ENCODE data around the gene MACROD2. TPM values are rescaled to one million over a fixed set of nuclear protein-coding genes. Genes with fewer than 3 reads are reported as not detected.

MACROD2 gene
- total RNA-seq, 1 experiment from 2014 or later = 3.7 TPM

DNA sequence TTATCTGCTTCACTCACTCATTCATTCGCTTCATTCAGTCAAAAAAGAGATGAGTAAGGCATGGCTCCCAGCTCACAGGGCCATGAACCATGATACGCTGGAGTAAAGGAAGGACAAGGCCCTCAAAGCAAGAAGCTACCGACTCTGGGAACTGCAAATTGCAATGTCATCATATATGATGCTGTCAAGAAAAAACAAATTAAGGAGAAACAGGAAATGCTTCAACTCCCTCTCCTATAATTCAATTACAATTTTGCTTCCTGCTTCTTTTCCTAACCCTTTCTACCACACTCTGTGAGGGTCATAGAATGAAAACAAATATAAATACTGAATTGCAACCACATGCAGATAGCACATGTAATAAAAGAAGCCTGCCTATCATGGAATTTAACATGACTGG lies 1067.8 kb downstream of the MACROD2 start:
- ChIA-PET CTCF (no interaction called here), POLR2A (no interaction called here), RAD21 (ENCODE audit: low non-redundant PET in 1 of 2, low total read pairs in 2 of 2, uncharacterized antibody in 2 of 2, unreplicated experiment in 2 of 2) (no interaction called here)
- Histone ChIP-seq H2AFZ (ENCODE audit: low read depth, low read length, poor library complexity, severe bottlenecking) (no peak overlapping the region), H3K4me3 (replicated peaks in 1 of 2; ENCODE audit: low read depth in 1 of 2, low read length in 2 of 2) (no peak overlapping the region), H4K20me1 (ENCODE audit: insufficient read depth) (no peaks in the 10 kb centered on the region), H3K9me3 (ENCODE audit: control insufficient read depth in 1 of 2, insufficient read depth in 1 of 2, low read depth in 1 of 2, low read length in 2 of 2) (no peaks in the 10 kb centered on the region), H3K27me3 (ENCODE audit: insufficient read depth, low read length) (no peaks in the 10 kb centered on the region), H3K36me3 (ENCODE audit: control insufficient read depth in 1 of 2, insufficient read depth in 2 of 2, low read length in 2 of 2) (no peaks in the 10 kb centered on the region), H3K9ac (ENCODE audit: low read length) (no peak overlapping the region), H3K27ac (ENCODE audit: low read depth, low read length) (no peak overlapping the region), H3K4me1 (ENCODE audit: control insufficient read depth in 1 of 2, insufficient read depth in 2 of 2, low read length in 2 of 2) (no peaks in the 10 kb centered on the region), H3K79me2 (ENCODE audit: insufficient read depth, low read length) (no peaks in the 10 kb centered on the region), H3K9me2 (ENCODE audit: insufficient read depth) (no peaks in the 10 kb centered on the region), H3K4me2 (ENCODE audit: low read length) (no peak overlapping the region)
- no peak for ATAC-seq
- no peak for DNase-seq (ENCODE audit: low read depth, low spot score)
- intact Hi-C loops (cut with micrococcal nuclease) = no loop called here
- BruUV-seq (replicated peaks) = no TSS peak
- no peak for TF ChIP-seq POLR2AphosphoS5 (IDR thresholded peaks at IDR 0.05; ENCODE audit: low read depth, low read length)
- TF ChIP-seq ZNF274 (IDR thresholded peaks at IDR 0.05; ENCODE audit: low read depth, low read length) = no peak
- no peak for TF ChIP-seq EZH2phosphoT487 (IDR thresholded peaks at IDR 0.05; ENCODE audit: borderline replicate concordance)
- TF ChIP-seq, protein P1, sequence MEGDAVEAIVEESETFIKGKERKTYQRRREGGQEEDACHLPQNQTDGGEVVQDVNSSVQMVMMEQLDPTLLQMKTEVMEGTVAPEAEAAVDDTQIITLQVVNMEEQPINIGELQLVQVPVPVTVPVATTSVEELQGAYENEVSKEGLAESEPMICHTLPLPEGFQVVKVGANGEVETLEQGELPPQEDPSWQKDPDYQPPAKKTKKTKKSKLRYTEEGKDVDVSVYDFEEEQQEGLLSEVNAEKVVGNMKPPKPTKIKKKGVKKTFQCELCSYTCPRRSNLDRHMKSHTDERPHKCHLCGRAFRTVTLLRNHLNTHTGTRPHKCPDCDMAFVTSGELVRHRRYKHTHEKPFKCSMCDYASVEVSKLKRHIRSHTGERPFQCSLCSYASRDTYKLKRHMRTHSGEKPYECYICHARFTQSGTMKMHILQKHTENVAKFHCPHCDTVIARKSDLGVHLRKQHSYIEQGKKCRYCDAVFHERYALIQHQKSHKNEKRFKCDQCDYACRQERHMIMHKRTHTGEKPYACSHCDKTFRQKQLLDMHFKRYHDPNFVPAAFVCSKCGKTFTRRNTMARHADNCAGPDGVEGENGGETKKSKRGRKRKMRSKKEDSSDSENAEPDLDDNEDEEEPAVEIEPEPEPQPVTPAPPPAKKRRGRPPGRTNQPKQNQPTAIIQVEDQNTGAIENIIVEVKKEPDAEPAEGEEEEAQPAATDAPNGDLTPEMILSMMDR (IDR thresholded peaks at IDR 0.05 in 2 of 3, conservative IDR thresholded peaks at IDR 0.05 in 1 of 3; ENCODE audit: borderline replicate concordance in 1 of 3, insufficient read depth in 1 of 3, low read depth in 2 of 3, low read length in 2 of 3) = no peak
- no peak for TF ChIP-seq FOSL1 (IDR thresholded peaks at IDR 0.05; ENCODE audit: low read depth)
- TF ChIP-seq RAD21 (IDR thresholded peaks at IDR 0.05; ENCODE audit: low read depth) = no peak
- TF ChIP-seq SIN3A (IDR thresholded peaks at IDR 0.05; ENCODE audit: low read depth) = no peak
- no peak for TF ChIP-seq JUND (IDR thresholded peaks at IDR 0.05)
- TF ChIP-seq POLR2A (IDR thresholded peaks at IDR 0.05; ENCODE audit: borderline replicate concordance, extremely low read depth, insufficient read depth, insufficient read length) = no peak
- no peak for TF ChIP-seq CBX3 (IDR thresholded peaks at IDR 0.05; ENCODE audit: low read depth)
- TF ChIP-seq CEBPB (IDR thresholded peaks at IDR 0.05; ENCODE audit: low read depth) = no peak

DNA sequence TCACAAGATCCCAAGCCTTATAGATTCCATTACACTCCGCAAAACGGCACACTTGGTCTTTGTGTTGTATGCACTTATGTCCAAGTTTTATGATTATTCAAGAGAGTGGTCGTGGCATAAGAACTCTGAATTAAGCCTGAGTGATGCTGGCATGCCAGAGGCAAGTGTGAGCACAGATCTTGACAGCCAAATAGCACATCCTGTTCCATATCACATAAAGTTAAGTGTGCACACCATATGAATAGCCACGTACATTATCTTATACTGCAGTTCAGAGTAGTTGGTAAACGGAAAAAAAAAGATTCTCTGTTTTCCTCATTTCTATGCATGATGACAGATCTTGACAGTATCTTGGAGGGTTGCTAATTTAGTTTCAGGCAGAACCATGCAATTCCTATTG lies 1069.4 kb downstream of the MACROD2 start:
- Histone ChIP-seq H3K27me3 (ENCODE audit: insufficient read depth, low read length) (no peaks in the 10 kb centered on the region), H2AFZ (ENCODE audit: low read depth, low read length, poor library complexity, severe bottlenecking) (no peak overlapping the region), H3K4me1 (ENCODE audit: control insufficient read depth in 1 of 2, insufficient read depth in 2 of 2, low read length in 2 of 2) (no peaks in the 10 kb centered on the region), H3K4me2 (ENCODE audit: low read length) (no peak overlapping the region), H3K9ac (ENCODE audit: low read length) (no peak overlapping the region), H3K4me3 (replicated peaks in 1 of 2; ENCODE audit: low read depth in 1 of 2, low read length in 2 of 2) (no peak overlapping the region), H3K9me2 (ENCODE audit: insufficient read depth) (no peaks in the 10 kb centered on the region), H3K27ac (ENCODE audit: low read depth, low read length) (no peak overlapping the region), H4K20me1 (ENCODE audit: insufficient read depth) (no peaks in the 10 kb centered on the region), H3K79me2 (ENCODE audit: insufficient read depth, low read length) (no peaks in the 10 kb centered on the region), H3K36me3 (ENCODE audit: control insufficient read depth in 1 of 2, insufficient read depth in 2 of 2, low read length in 2 of 2) (no peaks in the 10 kb centered on the region), H3K9me3 (ENCODE audit: control insufficient read depth in 1 of 2, insufficient read depth in 1 of 2, low read depth in 1 of 2, low read length in 2 of 2) (no peaks in the 10 kb centered on the region)
- ChIA-PET POLR2A (no interaction called here), RAD21 (ENCODE audit: low non-redundant PET in 1 of 2, low total read pairs in 2 of 2, uncharacterized antibody in 2 of 2, unreplicated experiment in 2 of 2) (no interaction called here), CTCF (no interaction called here)
- BruUV-seq (replicated peaks) = no TSS peak
- no peak for ATAC-seq
- DNase-seq (ENCODE audit: low read depth, low spot score) = no peak
- intact Hi-C loops (cut with micrococcal nuclease) = no loop called here
- no peak for TF ChIP-seq EZH2phosphoT487 (IDR thresholded peaks at IDR 0.05; ENCODE audit: borderline replicate concordance)
- TF ChIP-seq SRF (IDR thresholded peaks at IDR 0.05; ENCODE audit: low read depth) = no peak
- TF ChIP-seq, protein P1 (IDR thresholded peaks at IDR 0.05 in 2 of 3, conservative IDR thresholded peaks at IDR 0.05 in 1 of 3; ENCODE audit: borderline replicate concordance in 1 of 3, insufficient read depth in 1 of 3, low read depth in 2 of 3, low read length in 2 of 3) = no peak
- TF ChIP-seq JUND (IDR thresholded peaks at IDR 0.05) = no peak
- no peak for TF ChIP-seq POLR2A (IDR thresholded peaks at IDR 0.05; ENCODE audit: borderline replicate concordance, extremely low read depth, insufficient read depth, insufficient read length)
- no peak for TF ChIP-seq CEBPB (IDR thresholded peaks at IDR 0.05; ENCODE audit: low read depth)
- TF ChIP-seq EZH2 (IDR thresholded peaks at IDR 0.05) = no peak
- no peak for TF ChIP-seq ZNF274 (IDR thresholded peaks at IDR 0.05; ENCODE audit: low read depth, low read length)
- TF ChIP-seq, protein P2, sequence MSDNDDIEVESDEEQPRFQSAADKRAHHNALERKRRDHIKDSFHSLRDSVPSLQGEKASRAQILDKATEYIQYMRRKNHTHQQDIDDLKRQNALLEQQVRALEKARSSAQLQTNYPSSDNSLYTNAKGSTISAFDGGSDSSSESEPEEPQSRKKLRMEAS (IDR thresholded peaks at IDR 0.05) = no peak
- no peak for TF ChIP-seq YY1 (IDR thresholded peaks at IDR 0.05; ENCODE audit: extremely low read depth, insufficient replicate concordance, low read depth, low read length)
- TF ChIP-seq FOSL1 (IDR thresholded peaks at IDR 0.05; ENCODE audit: low read depth) = no peak

Measured in HCT116 (cell line).